ENCODE measurements around the gene DYNLT5.

DYNLT5 gene

GRCh38 chr1:66809736-66810326 is 57.6 kb downstream of the DYNLT5 start:
- no peak overlapping the region for H3K4me3 ChIP-seq (ENCODE audit: low read depth, low read length)
- no peak for TF ChIP-seq CTCF (IDR thresholded peaks at IDR 0.05; ENCODE audit: control insufficient read depth, extremely low read depth, insufficient read depth)
- DNase-seq (ENCODE audit: low read depth), result no peak

GRCh38 chr1:66824771-66825170 is 72.5 kb downstream of the DYNLT5 start:
- no peak for TF ChIP-seq CTCF (IDR thresholded peaks at IDR 0.05; ENCODE audit: control insufficient read depth, extremely low read depth, insufficient read depth)
- DNase-seq (ENCODE audit: low read depth), result no peak
- no peak overlapping the region for H3K4me3 ChIP-seq (ENCODE audit: low read depth, low read length)
